ENCODE measurements around the gene FOXK1. TPM values are rescaled to one million over a fixed set of nuclear protein-coding genes. Genes with fewer than 3 reads are reported as not detected.

The FOXK1 gene
- total RNA-seq, 2 donors from 2014 or later, result 17.3 to 47.5 TPM

DNA sequence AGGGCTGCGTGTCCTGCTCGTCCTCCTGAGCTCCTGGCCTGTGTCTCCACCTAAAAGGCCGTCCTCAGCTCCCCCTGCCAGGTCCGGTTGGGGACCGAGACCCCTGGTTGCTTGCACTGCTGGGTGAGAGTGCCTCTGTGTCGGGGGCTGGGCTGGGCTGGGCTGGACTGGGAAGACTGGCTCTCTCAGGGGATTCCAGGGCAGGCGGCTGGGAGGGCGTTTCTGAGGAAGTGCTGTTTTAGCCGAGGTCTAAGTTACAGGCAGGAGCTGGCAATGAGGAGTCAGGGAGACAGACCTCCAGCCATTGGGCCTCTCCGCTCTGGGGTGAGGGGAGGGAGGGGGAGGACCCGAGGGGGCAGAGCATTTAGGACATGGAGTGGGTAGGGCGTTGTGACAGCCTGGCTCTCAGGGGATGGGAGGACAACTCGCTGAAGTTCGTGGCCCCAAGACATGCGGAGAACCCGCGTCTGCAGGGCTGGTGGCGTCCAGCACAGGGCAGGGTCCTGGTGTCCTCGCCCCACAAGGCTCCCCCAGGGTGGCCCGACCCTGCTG is 20.9 kb downstream of the FOXK1 start:
- WGBS, result 66% methylated on average over 20 of the region's 20 CpGs
- intact Hi-C loops (cut with DNase I), result no loop called here
- DNase-seq (ENCODE audit: low spot score), result no peak
- H3K4me3 ChIP-seq, result no peak overlapping the region
- H3K9me3 ChIP-seq, result no peaks in the 10 kb centered on the region
- no peaks in the 10 kb centered on the region for H3K27me3 ChIP-seq (replicated peaks; ENCODE audit: insufficient read depth)
- H3K4me1 ChIP-seq (replicated peaks), result peaks cover 4% of the 10 kb centered on the region
- TF ChIP-seq POLR2AphosphoS5 (IDR thresholded peaks at IDR 0.05) (no peak), POLR2A (IDR thresholded peaks at IDR 0.05) (no peak)
- TF ChIP-seq, protein P1, sequence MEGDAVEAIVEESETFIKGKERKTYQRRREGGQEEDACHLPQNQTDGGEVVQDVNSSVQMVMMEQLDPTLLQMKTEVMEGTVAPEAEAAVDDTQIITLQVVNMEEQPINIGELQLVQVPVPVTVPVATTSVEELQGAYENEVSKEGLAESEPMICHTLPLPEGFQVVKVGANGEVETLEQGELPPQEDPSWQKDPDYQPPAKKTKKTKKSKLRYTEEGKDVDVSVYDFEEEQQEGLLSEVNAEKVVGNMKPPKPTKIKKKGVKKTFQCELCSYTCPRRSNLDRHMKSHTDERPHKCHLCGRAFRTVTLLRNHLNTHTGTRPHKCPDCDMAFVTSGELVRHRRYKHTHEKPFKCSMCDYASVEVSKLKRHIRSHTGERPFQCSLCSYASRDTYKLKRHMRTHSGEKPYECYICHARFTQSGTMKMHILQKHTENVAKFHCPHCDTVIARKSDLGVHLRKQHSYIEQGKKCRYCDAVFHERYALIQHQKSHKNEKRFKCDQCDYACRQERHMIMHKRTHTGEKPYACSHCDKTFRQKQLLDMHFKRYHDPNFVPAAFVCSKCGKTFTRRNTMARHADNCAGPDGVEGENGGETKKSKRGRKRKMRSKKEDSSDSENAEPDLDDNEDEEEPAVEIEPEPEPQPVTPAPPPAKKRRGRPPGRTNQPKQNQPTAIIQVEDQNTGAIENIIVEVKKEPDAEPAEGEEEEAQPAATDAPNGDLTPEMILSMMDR (IDR thresholded peaks at IDR 0.05), result no peak
- no peak overlapping the region for H3K27ac ChIP-seq
- H3K36me3 ChIP-seq, result no peaks in the 10 kb centered on the region

DNA sequence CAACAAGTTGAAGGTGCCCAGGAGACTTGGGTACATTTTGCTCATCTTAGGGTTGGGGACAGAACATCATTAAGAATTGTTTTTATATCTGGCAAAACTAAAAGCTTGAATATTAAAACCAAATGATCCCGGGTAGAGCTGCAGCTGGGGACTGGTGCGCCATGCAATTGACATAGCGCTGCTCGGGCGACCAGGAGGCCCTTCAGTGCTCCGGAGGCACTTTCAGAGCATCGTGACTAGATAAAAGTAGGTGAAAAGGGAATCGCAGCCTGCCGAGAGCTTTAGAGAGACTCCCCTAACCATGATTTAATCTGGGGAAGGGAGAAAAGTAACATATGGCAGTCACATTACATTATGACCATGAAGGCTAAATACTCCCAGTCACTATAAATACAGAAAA is 21.4 kb downstream of the FOXK1 start:
- Histone ChIP-seq H3K9me3 (no peaks in the 10 kb centered on the region), H3K4me1 (replicated peaks) (peaks cover 4% of the 10 kb centered on the region), H3K27me3 (replicated peaks; ENCODE audit: insufficient read depth) (no peaks in the 10 kb centered on the region), H3K27ac (no peak overlapping the region), H3K4me3 (no peak overlapping the region), H3K36me3 (no peaks in the 10 kb centered on the region)
- intact Hi-C loops (cut with DNase I), result no loop called here
- WGBS, result 94% methylated on average over 9 of the region's 9 CpGs
- TF ChIP-seq POLR2A (IDR thresholded peaks at IDR 0.05) (no peak), POLR2AphosphoS5 (IDR thresholded peaks at IDR 0.05) (no peak)
- TF ChIP-seq, protein P1 (IDR thresholded peaks at IDR 0.05), result no peak
- DNase-seq (ENCODE audit: low spot score), result no peak

DNA sequence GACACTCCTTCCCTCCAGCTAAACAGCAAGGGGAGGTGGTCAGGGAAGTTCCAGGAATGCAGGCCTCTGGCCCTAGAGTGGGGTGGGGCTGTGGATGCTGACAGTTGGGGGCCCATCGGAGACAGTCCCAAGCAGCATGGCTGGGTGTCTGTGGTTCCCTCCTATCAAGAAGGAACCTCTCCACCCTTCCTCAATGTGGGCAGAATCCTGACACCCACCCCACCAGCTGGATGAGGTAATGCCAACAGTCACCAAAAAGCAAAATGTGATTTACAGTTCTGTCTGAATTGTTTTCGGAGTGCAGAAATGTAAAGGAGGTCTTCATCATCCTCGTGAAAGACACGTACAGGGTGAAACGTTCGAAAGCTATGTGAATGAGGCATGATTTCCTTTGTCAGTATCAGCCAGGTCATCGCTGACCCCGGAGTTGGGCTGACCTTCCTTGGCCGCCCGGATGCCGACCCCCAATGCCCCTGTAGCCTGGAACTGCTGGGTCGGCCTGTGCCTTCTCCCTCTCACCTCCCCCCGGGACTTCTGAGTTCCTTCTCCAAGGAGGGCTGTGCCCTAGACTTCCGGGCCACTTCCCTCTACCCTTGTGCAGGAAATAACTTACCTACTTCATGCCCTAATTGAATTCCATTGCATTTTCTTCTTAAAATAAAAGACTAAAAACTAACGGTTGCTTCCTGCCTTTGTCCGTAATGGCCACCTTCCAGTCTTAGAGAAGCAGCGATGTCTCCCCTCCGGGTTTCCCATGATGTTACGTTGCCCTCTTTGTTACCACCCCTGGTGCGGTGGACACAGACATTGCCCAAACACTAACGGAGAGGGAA is 24.5 kb downstream of the FOXK1 start:
- no peaks in the 10 kb centered on the region for H3K4me1 ChIP-seq (replicated peaks)
- no peak overlapping the region for H3K27ac ChIP-seq
- 66% methylated on average over 21 of the region's 21 CpGs for WGBS
- no peaks in the 10 kb centered on the region for H3K9me3 ChIP-seq
- H3K27me3 ChIP-seq (replicated peaks; ENCODE audit: insufficient read depth), result no peaks in the 10 kb centered on the region
- H3K36me3 ChIP-seq, result no peaks in the 10 kb centered on the region
- TF ChIP-seq, protein P1 (IDR thresholded peaks at IDR 0.05), result no peak
- TF ChIP-seq POLR2AphosphoS5 (IDR thresholded peaks at IDR 0.05), result no peak
- no peak for TF ChIP-seq POLR2A (IDR thresholded peaks at IDR 0.05)
- DNase-seq (ENCODE audit: low spot score), result no peak
- H3K4me3 ChIP-seq, result no peak overlapping the region
- intact Hi-C loops (cut with DNase I), result no loop called here

DNA sequence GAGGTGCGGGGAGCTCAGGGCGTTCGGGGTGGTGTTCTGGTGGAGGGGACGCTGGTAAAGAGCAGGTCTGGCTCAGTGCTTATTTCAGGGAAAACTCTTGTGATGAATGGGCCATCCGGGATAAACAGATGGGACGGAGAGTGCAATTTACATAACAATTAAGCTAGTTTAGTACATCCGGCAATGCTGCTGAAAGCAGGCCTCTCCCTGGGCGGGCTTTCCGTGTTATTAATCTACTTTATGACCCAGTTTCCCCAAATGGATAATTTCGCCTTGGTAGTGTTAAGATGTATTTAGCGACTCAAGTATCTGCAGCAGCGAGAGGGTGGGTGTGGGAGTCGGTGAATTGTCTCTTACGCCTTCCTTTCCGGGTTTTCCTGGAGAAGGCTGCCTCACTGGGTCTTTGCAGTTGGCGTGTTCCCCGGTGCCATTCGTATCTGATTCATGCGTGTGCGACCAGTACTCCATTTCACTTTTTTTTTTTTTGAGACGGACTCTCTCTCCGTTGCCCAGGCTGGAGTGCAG is 25.2 kb downstream of the FOXK1 start:
- Histone ChIP-seq H3K4me3 (no peak overlapping the region), H3K9me3 (no peaks in the 10 kb centered on the region), H3K4me1 (replicated peaks) (no peaks in the 10 kb centered on the region), H3K27ac (no peak overlapping the region), H3K27me3 (replicated peaks; ENCODE audit: insufficient read depth) (no peaks in the 10 kb centered on the region), H3K36me3 (no peaks in the 10 kb centered on the region)
- no peak for DNase-seq (ENCODE audit: low spot score)
- TF ChIP-seq POLR2AphosphoS5 (IDR thresholded peaks at IDR 0.05), result no peak
- TF ChIP-seq POLR2A (IDR thresholded peaks at IDR 0.05), result no peak
- TF ChIP-seq, protein P1 (IDR thresholded peaks at IDR 0.05), result no peak
- 77% methylated on average over 22 of the region's 22 CpGs for WGBS
- intact Hi-C loops (cut with DNase I), result no loop called here

Measured in prostate gland (tissue), 2 donors.